ENCODE measurements around the gene MMP17. TPM values are rescaled to one million over a fixed set of nuclear protein-coding genes. Genes with fewer than 3 reads are reported as not detected.

The MMP17 gene
- total and polyA plus RNA-seq, 8 donors = 0.46 to 3.1 (median 2.1) TPM; not detected in 2

- Histone ChIP-seq H3K4me3 (no peak overlapping the region), H3K9me3 (no peaks in the 10 kb centered on the region), H3K27ac (no peak overlapping the region), H3K27me3 (peaks cover 0 to 78% (median 24%) of the 10 kb centered on the region in 3 donors), H3K4me1 (peaks cover 0 to 14% (median 2%) of the 10 kb centered on the region in 4 donors), H3K36me3 (no peaks in the 10 kb centered on the region)
- no peak for DNase-seq
- 79 to 90% (median 82%) methylated on average over 13 to 16 of the region's 16 CpGs for WGBS, 5 donors
- intact Hi-C loops (cut with DNase I; ENCODE audit: low total_unique reads) = no loop called here
- TF ChIP-seq POLR2A (IDR thresholded peaks at IDR 0.05) (no peak), CTCF (IDR thresholded peaks at IDR 0.05) (no peak), EP300 (IDR thresholded peaks at IDR 0.05) (no peak), POLR2AphosphoS5 (IDR thresholded peaks at IDR 0.05) (no peak)
These were observed 26.8 kb downstream of the MMP17 start for GRCh38 chr12:131854861-131855476.

- DNase-seq = no peak
These were observed 27.4 kb downstream of the MMP17 start for GRCh38 chr12:131855521-131856142.

GRCh38 chr12:131856366-131857097 is 28.3 kb downstream of the MMP17 start:
- TF ChIP-seq POLR2A (IDR thresholded peaks at IDR 0.05) (no peak), CTCF (IDR thresholded peaks at IDR 0.05) (no peak), POLR2AphosphoS5 (IDR thresholded peaks at IDR 0.05) (no peak), EP300 (IDR thresholded peaks at IDR 0.05) (no peak)
- WGBS, 5 donors = 84 to 92% (median 85%) methylated on average over 10 of the region's 10 CpGs
- Histone ChIP-seq H3K27ac (no peak overlapping the region), H3K27me3 (peaks cover 0 to 68% (median 24%) of the 10 kb centered on the region in 3 donors), H3K4me1 (peaks cover 0 to 13% (median 5%) of the 10 kb centered on the region in 4 donors), H3K9me3 (no peaks in the 10 kb centered on the region), H3K36me3 (no peaks in the 10 kb centered on the region), H3K4me3 (no peak overlapping the region)
- intact Hi-C loops (cut with DNase I; ENCODE audit: low total_unique reads) = no loop called here
- no peak for DNase-seq

More at GRCh38 chr12:131855521-131856142, 27.4 kb downstream of the MMP17 start:
- H3K9me3 ChIP-seq = no peaks in the 10 kb centered on the region
- peaks cover 0 to 17% (median 5%) of the 10 kb centered on the region in 4 donors for H3K4me1 ChIP-seq
- H3K27ac ChIP-seq = no peak overlapping the region
- WGBS, 5 donors = 24 to 55% (median 49%) methylated on average over 8 to 30 of the region's 30 CpGs
- TF ChIP-seq POLR2A (IDR thresholded peaks at IDR 0.05) (no peak), POLR2AphosphoS5 (IDR thresholded peaks at IDR 0.05) (no peak), CTCF (IDR thresholded peaks at IDR 0.05) (no peak), EP300 (IDR thresholded peaks at IDR 0.05) (no peak)
- intact Hi-C loops (cut with DNase I; ENCODE audit: low total_unique reads) = no loop called here
- H3K36me3 ChIP-seq = no peaks in the 10 kb centered on the region
- H3K4me3 ChIP-seq = no peak overlapping the region
- peaks cover 0 to 75% (median 24%) of the 10 kb centered on the region in 3 donors for H3K27me3 ChIP-seq
